ENCODE measurements around the gene SF1.

DNA sequence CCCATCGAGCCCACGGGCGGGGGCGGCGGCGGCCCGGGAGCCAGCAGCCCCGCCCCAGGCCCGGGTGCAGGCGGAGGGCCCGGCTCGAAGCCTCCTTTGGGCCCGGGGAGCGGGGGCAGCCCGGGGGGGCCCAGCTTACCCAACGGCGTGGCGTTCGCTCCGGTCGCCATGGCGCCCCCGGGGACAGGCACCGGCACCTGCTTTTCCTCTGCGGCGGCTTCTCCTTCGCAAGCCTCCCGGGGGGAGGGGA lies 194 bp downstream of the SF1 start:
- TF ChIP-seq POLR2A (IDR thresholded peaks at IDR 0.05; ENCODE audit: low read depth, low read length) (peak; percentile 79; the same call in 1 of the 2 replicates), TAF1 (IDR thresholded peaks at IDR 0.05; ENCODE audit: borderline replicate concordance, low read depth, low read length) (no peak), POLR2AphosphoS5 (IDR thresholded peaks at IDR 0.05; ENCODE audit: low read depth, low read length) (no peak)

Measured in GM12892 (cell line).